ENCODE results near the gene WASF2. TPM values are rescaled to one million over a fixed set of nuclear protein-coding genes. Genes with fewer than 3 reads are reported as not detected.
"Not testable (repeated sequence)": the region's sequence is repeated elsewhere in the genome, so short reads cannot be mapped to it uniquely, and the experiment has no call there.

Gene WASF2
- total RNA-seq, 2 donors from 2014 or later, result 42.0 to 63.6 TPM

- no peak for TF ChIP-seq POLR2A (IDR thresholded peaks at IDR 0.05)
- no peak for TF ChIP-seq POLR2AphosphoS5 (IDR thresholded peaks at IDR 0.05)
- TF ChIP-seq CTCF (IDR thresholded peaks at IDR 0.05), result no peak
- intact Hi-C loops (cut with DNase I), result no loop called here
- 15% methylated on average over 12 of the region's 12 CpGs for WGBS
- Histone ChIP-seq H3K4me3 (no peak overlapping the region), H3K36me3 (no peaks in the 10 kb centered on the region), H3K27ac (peak overlapping the region; percentile 87 to 88), H3K4me1 (replicated peaks) (no peaks in the 10 kb centered on the region), H3K9me3 (no peaks in the 10 kb centered on the region), H3K27me3 (replicated peaks; ENCODE audit: insufficient read depth) (no peaks in the 10 kb centered on the region)
- DNase-seq (ENCODE audit: low spot score), result no peak
Observed at GRCh38 chr1:27503844-27504587, 14.0 kb upstream of the WASF2 start.

- no peaks in the 10 kb centered on the region for H3K4me1 ChIP-seq (replicated peaks)
- no peak overlapping the region for H3K27ac ChIP-seq
- no peaks in the 10 kb centered on the region for H3K36me3 ChIP-seq
- 81% methylated on average over 2 of the region's 2 CpGs for WGBS
- no peaks in the 10 kb centered on the region for H3K27me3 ChIP-seq (replicated peaks; ENCODE audit: insufficient read depth)
- no peak for TF ChIP-seq POLR2A (IDR thresholded peaks at IDR 0.05)
- TF ChIP-seq CTCF (IDR thresholded peaks at IDR 0.05), result no peak
- no peak for TF ChIP-seq POLR2AphosphoS5 (IDR thresholded peaks at IDR 0.05)
- no peak for DNase-seq (ENCODE audit: low spot score)
- intact Hi-C loops (cut with DNase I), result no loop called here
- H3K4me3 ChIP-seq, result no peak overlapping the region
- H3K9me3 ChIP-seq, result no peaks in the 10 kb centered on the region
Observed at GRCh38 chr1:27503033-27503432, 13.1 kb upstream of the WASF2 start.

- H3K9me3 ChIP-seq; H3K4me1 ChIP-seq (replicated peaks); H3K27ac ChIP-seq; intact Hi-C loops (cut with DNase I); DNase-seq (ENCODE audit: low spot score); H3K27me3 ChIP-seq (replicated peaks; ENCODE audit: insufficient read depth); H3K36me3 ChIP-seq; H3K4me3 ChIP-seq: not testable (repeated sequence)
- WGBS, result 100% methylated on average over 2 of the region's 2 CpGs
Observed at GRCh38 chr1:27501159-27501558, 11.2 kb upstream of the WASF2 start.

- Histone ChIP-seq H3K4me1 (replicated peaks) (no peaks in the 10 kb centered on the region), H3K27ac (no peak overlapping the region), H3K36me3 (no peaks in the 10 kb centered on the region), H3K9me3 (no peaks in the 10 kb centered on the region), H3K27me3 (replicated peaks; ENCODE audit: insufficient read depth) (no peaks in the 10 kb centered on the region), H3K4me3 (no peak overlapping the region)
- no peak for DNase-seq (ENCODE audit: low spot score)
- WGBS, result 98% methylated on average over 2 of the region's 2 CpGs
- intact Hi-C loops (cut with DNase I), result no loop called here
- no peak for TF ChIP-seq CTCF (IDR thresholded peaks at IDR 0.05)
Observed at GRCh38 chr1:27499142-27499541, 9.2 kb upstream of the WASF2 start.

- H3K4me1 ChIP-seq (replicated peaks), result peaks cover 5% of the 10 kb centered on the region
- H3K9me3 ChIP-seq, result no peaks in the 10 kb centered on the region
- DNase-seq (ENCODE audit: low spot score), result no peak
- H3K27ac ChIP-seq, result peak overlapping the region in 1 of 2 donors; percentile 29
- no peaks in the 10 kb centered on the region for H3K36me3 ChIP-seq
- no peaks in the 10 kb centered on the region for H3K27me3 ChIP-seq (replicated peaks; ENCODE audit: insufficient read depth)
- TF ChIP-seq POLR2A (IDR thresholded peaks at IDR 0.05) (no peak), POLR2AphosphoS5 (IDR thresholded peaks at IDR 0.05) (no peak), CTCF (IDR thresholded peaks at IDR 0.05) (no peak)
- intact Hi-C loops (cut with DNase I), result no loop called here
- WGBS, result 15% methylated on average over 8 of the region's 8 CpGs
- H3K4me3 ChIP-seq, result no peak overlapping the region
Observed at GRCh38 chr1:27496604-27497155, 6.7 kb upstream of the WASF2 start.
